Breast epithelium (tissue), 4 donors: Measurements from ENCODE around the gene ABHD16A. TPM values are rescaled to one million over a fixed set of nuclear protein-coding genes. Genes with fewer than 3 reads are reported as not detected.

ENCODE experiments used
- DNase-seq, 2 donors: peaks; one replicate each; pipeline ENCODE4 v3.0.0-alpha.2; 2019; ENCODE audit warnings: low spot score in 2 of 2
- H3K27ac ChIP-seq, 2 donors: fragments of 200-600 bp; sonication (generic) in 1 of 2; one replicate each; pipeline ENCODE4 v1.5.1; 2016 to 2019; ENCODE audit warnings: mild to moderate bottlenecking in 1 of 2
- H3K27me3 ChIP-seq, 2 donors: fragments of 200-600 bp; sonication (generic) in 1 of 2; one replicate each; pipeline versions ENCODE4 v1.5.1 to v1.6.0; 2017 to 2019; ENCODE audit warnings: control low read depth in 1 of 2, mild to moderate bottlenecking in 1 of 2
- H3K36me3 ChIP-seq: fragments of 200-600 bp; one replicate; pipeline ENCODE4 v1.5.1; 2019
- H3K4me1 ChIP-seq, 2 donors: fragments of 200-600 bp; sonication (generic); one replicate each; pipeline ENCODE4 v1.5.1; 2016 to 2019; ENCODE audit warnings: control low read depth in 1 of 2
- H3K4me3 ChIP-seq, 3 donors: fragments of 200-600 bp; sonication (generic); 1 replicate in 2 of 3; 2 replicates in 1 of 3; pipeline ENCODE4 v1.5.1; 2016 to 2019; ENCODE audit warnings: mild to moderate bottlenecking in 3 of 3, moderate library complexity in 2 of 3
- H3K9me3 ChIP-seq, 2 donors: fragments of 200-600 bp; sonication (generic) in 1 of 2; one replicate each; pipeline ENCODE4 v1.5.1; 2016 to 2019; ENCODE audit warnings: control low read depth in 1 of 2
- CTCF ChIP-seq, 3 donors: fragments of 450-650 bp; IDR thresholded peaks; one replicate each; pipeline ENCODE4 v1.5.1; 2016 to 2017; ENCODE audit warnings: antibody characterized with exemption in 3 of 3, mild to moderate bottlenecking in 3 of 3, moderate library complexity in 3 of 3
- POLR2A ChIP-seq: fragments of 450-650 bp; IDR thresholded peaks from one replicate; pipeline ENCODE4 v1.6.1; 2016; ENCODE audit warnings: antibody characterized with exemption, mild to moderate bottlenecking, moderate library complexity
- POLR2AphosphoS5 ChIP-seq, 3 donors: sonication (generic); formaldehyde crosslinking; IDR thresholded peaks; one replicate each; pipeline ENCODE4 v1.6.1; 2017; ENCODE audit warnings: antibody characterized with exemption in 3 of 3
- intact Hi-C: fragments of 100-400 bp; cut with DNase I; formaldehyde crosslinking; loops from one replicate; pipeline ENCODE4 v1.15.1; 2023; ENCODE audit warnings: low total_unique reads
- total RNA-seq, 3 donors: library from RNA; depleted of rRNA; stranded (reverse); fragments of >200 nt; gene quantifications; one replicate each; pipeline ENCODE4 v1.1.0, GENCODE V29; 2016

ABHD16A gene
- total RNA-seq, 3 donors from 2014 or later: 42.6 to 62.6 (median 50.5) TPM

GRCh38 chr6:31734821-31735406 lies 31.8 kb upstream of the ABHD16A start:
- no peaks in the 10 kb centered on the region for H3K27me3 ChIP-seq
- DNase-seq: no peak
- peak overlapping the region; percentile 95 to 96 for H3K27ac ChIP-seq
- H3K4me3 ChIP-seq: peak overlapping the region; percentile 68 to 76 (median 75)
- no peaks in the 10 kb centered on the region for H3K36me3 ChIP-seq
- H3K9me3 ChIP-seq: no peaks in the 10 kb centered on the region
- peaks cover 19 to 35% of the 10 kb centered on the region in 2 donors for H3K4me1 ChIP-seq
- intact Hi-C loops: no loop called here
- TF ChIP-seq POLR2A (peak; percentile 25), POLR2AphosphoS5 (IDR thresholded peaks at IDR 0.05) (peak in 2 of 3 donors; percentile 30 to 36), CTCF (IDR thresholded peaks at IDR 0.05) (no peak)

GRCh38 chr6:31734247-31734820 lies 31.2 kb upstream of the ABHD16A start:
- peak overlapping the region; percentile 95 to 96 for H3K27ac ChIP-seq
- no peaks in the 10 kb centered on the region for H3K27me3 ChIP-seq
- TF ChIP-seq POLR2A: no peak
- no peak for TF ChIP-seq POLR2AphosphoS5 (IDR thresholded peaks at IDR 0.05)
- no peak for TF ChIP-seq CTCF (IDR thresholded peaks at IDR 0.05)
- no peak for DNase-seq
- H3K9me3 ChIP-seq: no peaks in the 10 kb centered on the region
- H3K4me1 ChIP-seq: peaks cover 17 to 34% of the 10 kb centered on the region in 2 donors
- H3K4me3 ChIP-seq: peak overlapping the region; percentile 68 to 76 (median 75)
- H3K36me3 ChIP-seq: no peaks in the 10 kb centered on the region
- intact Hi-C loops: no loop called here

GRCh38 chr6:31733734-31734133 lies 30.6 kb upstream of the ABHD16A start:
- peak overlapping the region in 1 of 3 donors; percentile 75 for H3K4me3 ChIP-seq

GRCh38 chr6:31732029-31732428 lies 28.9 kb upstream of the ABHD16A start:
- Histone ChIP-seq H3K27ac (no peak overlapping the region), H3K36me3 (peaks cover 3% of the 10 kb centered on the region), H3K9me3 (no peaks in the 10 kb centered on the region), H3K27me3 (no peaks in the 10 kb centered on the region), H3K4me3 (no peak overlapping the region), H3K4me1 (peaks cover 11 to 14% of the 10 kb centered on the region in 2 donors)
- intact Hi-C loops: no loop called here
- TF ChIP-seq CTCF (IDR thresholded peaks at IDR 0.05): no peak
- TF ChIP-seq POLR2AphosphoS5 (IDR thresholded peaks at IDR 0.05): no peak
- no peak for TF ChIP-seq POLR2A
- DNase-seq: no peak

More at GRCh38 chr6:31733734-31734133, 30.6 kb upstream of the ABHD16A start:
- peaks cover 14 to 28% of the 10 kb centered on the region in 2 donors for H3K4me1 ChIP-seq
- H3K27me3 ChIP-seq: no peaks in the 10 kb centered on the region
- DNase-seq: no peak
- TF ChIP-seq POLR2AphosphoS5 (IDR thresholded peaks at IDR 0.05) (no peak), CTCF (IDR thresholded peaks at IDR 0.05) (no peak), POLR2A (no peak)
- intact Hi-C loops: no loop called here
- peak overlapping the region; percentile 95 to 96 for H3K27ac ChIP-seq
- H3K9me3 ChIP-seq: no peaks in the 10 kb centered on the region
- no peaks in the 10 kb centered on the region for H3K36me3 ChIP-seq

- Histone ChIP-seq H3K27me3 (no peaks in the 10 kb centered on the region), H3K36me3 (peaks cover 6% of the 10 kb centered on the region), H3K4me1 (peaks cover 9 to 11% of the 10 kb centered on the region in 2 donors), H3K27ac (peak overlapping the region; percentile 97 to 98), H3K9me3 (no peaks in the 10 kb centered on the region), H3K4me3 (peak overlapping the region in 2 of 3 donors; percentile 82 to 92)
- TF ChIP-seq POLR2A (no peak), CTCF (IDR thresholded peaks at IDR 0.05) (no peak), POLR2AphosphoS5 (IDR thresholded peaks at IDR 0.05) (no peak)
- DNase-seq: no peak
- intact Hi-C loops: no loop called here
Observed at GRCh38 chr6:31730631-31731086, 27.5 kb upstream of the ABHD16A start.
